ENCODE measurements around the gene HIGD1B. TPM values are rescaled to one million over a fixed set of nuclear protein-coding genes. Genes with fewer than 3 reads are reported as not detected.
A peak's percentile ranks its signal among the peaks of the same experiment; 100 is the strongest.

The HIGD1B gene
- total RNA-seq, 3 donors from 2014 or later (not counting 1 experiment from before 2014, with no cell fraction given), result not detected

- Histone ChIP-seq H3K27ac (ENCODE audit: low read length) (no peak overlapping the region), H3K4me1 (ENCODE audit: control insufficient read depth, insufficient read depth, low read length) (peaks cover 10% of the 10 kb centered on the region), H3K27me3 (ENCODE audit: control insufficient read depth, insufficient read depth, low read length) (peaks cover 41% of the 10 kb centered on the region), H3K9me3 (ENCODE audit: control insufficient read depth, insufficient read depth, low read length) (no peaks in the 10 kb centered on the region), H3K4me3 (ENCODE audit: low read length) (peak overlapping the region; percentile 10), H3K36me3 (ENCODE audit: control insufficient read depth, insufficient read depth, low read length) (no peaks in the 10 kb centered on the region)
- ATAC-seq (peak in 1 of 3 donors; percentile 8), DNase-seq (peak in 1 of 2 donors; percentile 40)
- no peak for TF ChIP-seq CTCF (IDR thresholded peaks at IDR 0.05)
- Mint-ChIP-seq H3K36me3 (no peaks in the 10 kb centered on the region), H3K9me3 (no peaks in the 10 kb centered on the region), H3K27ac (no peak overlapping the region), H3K4me1 (peaks cover 9 to 16% of the 10 kb centered on the region in 2 donors), H3K4me3 (peak overlapping the region; percentile 84), H3K27me3 (ENCODE audit: low read depth in 2 of 2) (peaks cover 38 to 42% of the 10 kb centered on the region in 2 donors)
- 6% methylated on average over 20 of the region's 21 CpGs for WGBS (ENCODE audit: insufficient coverage)
- intact Hi-C loops (cut with micrococcal nuclease), result no loop called here
Observed at GRCh38 chr17:44828919-44829522, 18.7 kb upstream of the HIGD1B start.

- peak; percentile 5 to 70 (median 36) for ATAC-seq
- Mint-ChIP-seq H3K9me3 (no peaks in the 10 kb centered on the region), H3K27me3 (ENCODE audit: low read depth in 2 of 2) (peaks cover 38 to 43% of the 10 kb centered on the region in 2 donors), H3K4me3 (peak within 1 kb of the TSS; percentile 84), H3K4me1 (peaks cover 9 to 16% of the 10 kb centered on the region in 2 donors), H3K27ac (no peak within 1 kb of the TSS), H3K36me3 (no peaks in the 10 kb centered on the region)
- peaks cover 10% of the 10 kb centered on the region for H3K4me1 ChIP-seq (ENCODE audit: control insufficient read depth, insufficient read depth, low read length)
- H3K4me3 ChIP-seq (ENCODE audit: low read length), result peak within 1 kb of the TSS; percentile 10
- TF ChIP-seq CTCF (IDR thresholded peaks at IDR 0.05), result no peak
- no peak within 1 kb of the TSS for H3K27ac ChIP-seq (ENCODE audit: low read length)
- peak; percentile 16 to 36 for DNase-seq
- intact Hi-C loops (cut with micrococcal nuclease), result no loop called here
- H3K36me3 ChIP-seq (ENCODE audit: control insufficient read depth, insufficient read depth, low read length), result no peaks in the 10 kb centered on the region
- under 1% methylated on average over 123 of the region's 123 CpGs for WGBS (ENCODE audit: insufficient coverage)
- peaks cover 41% of the 10 kb centered on the region for H3K27me3 ChIP-seq (ENCODE audit: control insufficient read depth, insufficient read depth, low read length)
- H3K9me3 ChIP-seq (ENCODE audit: control insufficient read depth, insufficient read depth, low read length), result no peaks in the 10 kb centered on the region
Observed at GRCh38 chr17:44829523-44830358, 17.9 kb upstream of the HIGD1B start, which contains the start of gene GJC1. Gene GJC1 (minus strand): TSS chr17:44830287. CDS start chr17:44805817, 24,470 bp downstream.

GRCh38 chr17:44830359-44831288 lies 17.1 kb upstream of the HIGD1B start:
- Mint-ChIP-seq H3K27ac (no peak overlapping the region), H3K36me3 (no peaks in the 10 kb centered on the region), H3K27me3 (ENCODE audit: low read depth in 2 of 2) (peaks cover 41 to 43% of the 10 kb centered on the region in 2 donors), H3K9me3 (no peaks in the 10 kb centered on the region), H3K4me3 (peak overlapping the region; percentile 73), H3K4me1 (peaks cover 9 to 16% of the 10 kb centered on the region in 2 donors)
- peaks cover 41% of the 10 kb centered on the region for H3K27me3 ChIP-seq (ENCODE audit: control insufficient read depth, insufficient read depth, low read length)
- H3K9me3 ChIP-seq (ENCODE audit: control insufficient read depth, insufficient read depth, low read length), result no peaks in the 10 kb centered on the region
- peak in 1 of 3 donors; percentile 39 for ATAC-seq
- intact Hi-C loops (cut with micrococcal nuclease), result no loop called here
- WGBS (ENCODE audit: insufficient coverage), result 3% methylated on average over 58 of the region's 58 CpGs
- DNase-seq, result peak in 1 of 2 donors; percentile 40
- no peak overlapping the region for H3K4me3 ChIP-seq (ENCODE audit: low read length)
- H3K4me1 ChIP-seq (ENCODE audit: control insufficient read depth, insufficient read depth, low read length), result peaks cover 10% of the 10 kb centered on the region
- no peaks in the 10 kb centered on the region for H3K36me3 ChIP-seq (ENCODE audit: control insufficient read depth, insufficient read depth, low read length)
- H3K27ac ChIP-seq (ENCODE audit: low read length), result no peak overlapping the region
- TF ChIP-seq CTCF (IDR thresholded peaks at IDR 0.05), result no peak
